ENCODE data around the gene KLHL28. TPM values are rescaled to one million over a fixed set of nuclear protein-coding genes. Genes with fewer than 3 reads are reported as not detected.

The KLHL28 gene
- total RNA-seq, 1 donor from 2014 or later, result 14.3 TPM

- no peaks in the 10 kb centered on the region for H3K4me1 Mint-ChIP-seq (ENCODE audit: unreplicated experiment)
- no peaks in the 10 kb centered on the region for H3K27me3 Mint-ChIP-seq (ENCODE audit: unreplicated experiment)
- no peak overlapping the region for H3K27ac Mint-ChIP-seq (ENCODE audit: unreplicated experiment)
- no peak overlapping the region for H3K4me3 Mint-ChIP-seq (ENCODE audit: unreplicated experiment)
- no peaks in the 10 kb centered on the region for H3K9me3 Mint-ChIP-seq (ENCODE audit: unreplicated experiment)
- DNase-seq (ENCODE audit: low spot score), result no peak
- H3K36me3 Mint-ChIP-seq (ENCODE audit: low read depth, unreplicated experiment), result no peaks in the 10 kb centered on the region
- TF ChIP-seq, protein P1, sequence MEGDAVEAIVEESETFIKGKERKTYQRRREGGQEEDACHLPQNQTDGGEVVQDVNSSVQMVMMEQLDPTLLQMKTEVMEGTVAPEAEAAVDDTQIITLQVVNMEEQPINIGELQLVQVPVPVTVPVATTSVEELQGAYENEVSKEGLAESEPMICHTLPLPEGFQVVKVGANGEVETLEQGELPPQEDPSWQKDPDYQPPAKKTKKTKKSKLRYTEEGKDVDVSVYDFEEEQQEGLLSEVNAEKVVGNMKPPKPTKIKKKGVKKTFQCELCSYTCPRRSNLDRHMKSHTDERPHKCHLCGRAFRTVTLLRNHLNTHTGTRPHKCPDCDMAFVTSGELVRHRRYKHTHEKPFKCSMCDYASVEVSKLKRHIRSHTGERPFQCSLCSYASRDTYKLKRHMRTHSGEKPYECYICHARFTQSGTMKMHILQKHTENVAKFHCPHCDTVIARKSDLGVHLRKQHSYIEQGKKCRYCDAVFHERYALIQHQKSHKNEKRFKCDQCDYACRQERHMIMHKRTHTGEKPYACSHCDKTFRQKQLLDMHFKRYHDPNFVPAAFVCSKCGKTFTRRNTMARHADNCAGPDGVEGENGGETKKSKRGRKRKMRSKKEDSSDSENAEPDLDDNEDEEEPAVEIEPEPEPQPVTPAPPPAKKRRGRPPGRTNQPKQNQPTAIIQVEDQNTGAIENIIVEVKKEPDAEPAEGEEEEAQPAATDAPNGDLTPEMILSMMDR (IDR thresholded peaks at IDR 0.05; ENCODE audit: unreplicated experiment), result no peak
Observed at GRCh38 chr14:44979740-44980356, 18.1 kb upstream of the KLHL28 start.

GRCh38 chr14:44979273-44979672, 17.5 kb upstream of the KLHL28 start:
- Mint-ChIP-seq H3K9me3 (ENCODE audit: unreplicated experiment) (no peaks in the 10 kb centered on the region), H3K27ac (ENCODE audit: unreplicated experiment) (no peak overlapping the region), H3K36me3 (ENCODE audit: low read depth, unreplicated experiment) (no peaks in the 10 kb centered on the region), H3K4me3 (ENCODE audit: unreplicated experiment) (no peak overlapping the region), H3K27me3 (ENCODE audit: unreplicated experiment) (no peaks in the 10 kb centered on the region), H3K4me1 (ENCODE audit: unreplicated experiment) (no peaks in the 10 kb centered on the region)
- TF ChIP-seq, protein P1 (IDR thresholded peaks at IDR 0.05; ENCODE audit: unreplicated experiment), result no peak
- DNase-seq (ENCODE audit: low spot score), result no peak

DNA sequence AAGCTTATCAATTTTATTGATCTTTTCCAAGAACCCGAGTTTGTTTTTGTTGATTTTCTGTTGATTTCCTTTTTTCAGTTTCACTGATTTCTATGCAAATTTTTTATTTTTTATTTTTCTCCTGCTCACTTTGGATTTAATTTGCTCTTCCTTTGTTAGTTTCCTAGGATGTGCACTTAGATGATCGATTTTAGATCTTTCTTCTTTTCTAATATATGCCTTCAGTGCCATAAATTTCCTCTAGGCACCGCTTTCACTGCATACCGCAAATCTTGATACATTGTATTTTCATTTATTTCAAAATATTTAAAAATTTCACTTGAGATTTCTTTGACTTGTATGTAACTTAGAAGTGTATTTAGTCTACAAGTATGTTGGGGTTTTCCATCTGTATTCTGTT, 9.7 kb upstream of the KLHL28 start:
- Mint-ChIP-seq H3K27ac (ENCODE audit: unreplicated experiment) (no peak overlapping the region), H3K9me3 (ENCODE audit: unreplicated experiment) (no peaks in the 10 kb centered on the region), H3K27me3 (ENCODE audit: unreplicated experiment) (peaks cover 1% of the 10 kb centered on the region), H3K36me3 (ENCODE audit: low read depth, unreplicated experiment) (peaks cover 17% of the 10 kb centered on the region), H3K4me3 (ENCODE audit: unreplicated experiment) (no peak overlapping the region), H3K4me1 (ENCODE audit: unreplicated experiment) (peaks cover 16% of the 10 kb centered on the region)
- TF ChIP-seq, protein P1 (IDR thresholded peaks at IDR 0.05; ENCODE audit: unreplicated experiment), result no peak
- no peak for DNase-seq (ENCODE audit: low spot score)

GRCh38 chr14:44970907-44971306, 9.2 kb upstream of the KLHL28 start:
- Mint-ChIP-seq H3K4me3 (ENCODE audit: unreplicated experiment) (no peak overlapping the region), H3K27me3 (ENCODE audit: unreplicated experiment) (peaks cover 1% of the 10 kb centered on the region), H3K9me3 (ENCODE audit: unreplicated experiment) (no peaks in the 10 kb centered on the region), H3K27ac (ENCODE audit: unreplicated experiment) (no peak overlapping the region), H3K4me1 (ENCODE audit: unreplicated experiment) (peaks cover 16% of the 10 kb centered on the region), H3K36me3 (ENCODE audit: low read depth, unreplicated experiment) (peaks cover 17% of the 10 kb centered on the region)
- DNase-seq (ENCODE audit: low spot score), result no peak
- TF ChIP-seq, protein P1 (IDR thresholded peaks at IDR 0.05; ENCODE audit: unreplicated experiment), result no peak

DNA sequence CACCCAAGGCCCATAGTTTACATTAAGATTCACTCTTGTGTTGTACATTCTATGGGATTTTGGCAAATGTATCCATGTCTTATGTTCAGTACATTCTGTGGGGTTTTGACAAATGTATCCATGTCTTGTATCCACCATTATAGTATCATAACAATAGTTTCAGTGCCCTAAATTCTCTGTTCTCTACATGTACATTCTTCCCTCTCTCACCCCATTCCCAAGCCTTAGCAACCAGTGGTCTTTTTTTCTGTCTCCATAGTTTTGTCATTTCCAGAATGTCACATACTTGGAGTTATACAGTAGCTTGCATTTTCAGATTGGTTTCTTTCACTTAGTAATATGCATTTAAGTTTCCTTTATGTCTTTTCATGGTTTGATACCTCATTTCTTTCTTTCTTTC, 7.0 kb upstream of the KLHL28 start:
- Mint-ChIP-seq H3K27ac (ENCODE audit: unreplicated experiment) (no peak overlapping the region), H3K4me3 (ENCODE audit: unreplicated experiment) (peak overlapping the region; percentile 69), H3K27me3 (ENCODE audit: unreplicated experiment) (peaks cover 1% of the 10 kb centered on the region), H3K9me3 (ENCODE audit: unreplicated experiment) (no peaks in the 10 kb centered on the region), H3K4me1 (ENCODE audit: unreplicated experiment) (peaks cover 32% of the 10 kb centered on the region), H3K36me3 (ENCODE audit: low read depth, unreplicated experiment) (peaks cover 17% of the 10 kb centered on the region)
- TF ChIP-seq, protein P1 (IDR thresholded peaks at IDR 0.05; ENCODE audit: unreplicated experiment), result no peak
- no peak for DNase-seq (ENCODE audit: low spot score)
